GM23248 (cell line): Measurements from ENCODE around the gene TRIAP1.

Experiments used
- EZH2 ChIP-seq: fragments of 200-600 bp; sonication (generic); IDR thresholded peaks from 2 replicates; pipeline ENCODE4 v1.6.1; 2018; ENCODE audit warnings: antibody characterized with exemption, mild to moderate bottlenecking; ENCODE audit not compliant: insufficient read depth, poor library complexity, severe bottlenecking
- EZH2phosphoT487 ChIP-seq: fragments of 200-600 bp; sonication (generic); IDR thresholded peaks from 2 replicates; pipeline ENCODE4 v1.6.1; 2018; ENCODE audit warnings: antibody characterized with exemption, moderate library complexity, mild to moderate bottlenecking, low read depth; ENCODE audit not compliant: insufficient read depth

DNA sequence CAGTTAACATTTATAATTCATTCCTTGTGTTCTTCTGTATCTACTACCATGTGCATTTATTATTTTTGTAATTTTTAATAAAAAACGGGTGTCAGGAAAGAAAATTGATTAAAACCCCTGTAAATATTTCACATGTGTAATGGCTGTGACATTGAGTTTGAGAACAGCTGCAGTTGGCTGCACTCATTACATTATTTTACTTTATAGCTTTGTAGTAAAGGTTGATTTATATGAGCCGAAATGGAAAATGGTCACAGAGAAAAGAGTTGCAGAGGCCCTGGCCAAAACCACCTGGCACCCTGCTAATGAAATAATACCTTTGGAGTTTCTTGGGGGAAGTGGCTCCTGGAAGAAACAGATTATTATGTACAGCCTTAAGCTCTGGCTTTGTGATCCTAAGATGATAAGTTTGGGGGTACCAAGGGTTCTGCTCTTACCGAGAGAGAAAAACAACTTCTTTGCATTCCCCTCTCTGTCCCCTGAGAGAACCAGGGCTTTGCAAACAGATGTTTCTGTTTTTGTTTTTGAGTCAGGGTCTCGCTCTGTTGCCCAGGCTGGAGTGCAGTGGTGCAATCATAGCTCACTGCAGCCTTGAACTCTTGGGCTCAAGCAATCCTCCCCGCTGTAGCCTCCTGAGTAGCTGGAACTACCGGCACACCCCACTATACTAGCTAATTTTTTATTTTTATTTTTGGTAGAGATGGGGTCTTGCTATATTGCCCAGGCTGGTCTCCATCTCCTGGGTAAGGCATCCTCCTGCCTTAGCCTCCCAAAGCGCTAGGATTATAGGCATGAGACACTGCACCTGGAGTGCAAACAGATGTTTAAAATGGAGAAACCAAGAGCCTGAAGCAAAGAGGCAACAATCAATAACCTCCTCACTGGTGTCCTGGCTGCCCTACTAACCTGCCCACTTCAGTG is 40.0 kb upstream of the TRIAP1 start:
- TF ChIP-seq EZH2phosphoT487 (no peak), EZH2 (no peak)
